ENCODE results near the gene AQP6. TPM values are rescaled to one million over a fixed set of nuclear protein-coding genes. Genes with fewer than 3 reads are reported as not detected.
A peak's percentile ranks its signal among the peaks of the same experiment; 100 is the strongest.
"Not testable (repeated sequence)": the region's sequence is repeated elsewhere in the genome, so short reads cannot be mapped to it uniquely, and the experiment has no call there.

The AQP6 gene
- total RNA-seq, 1 donor from 2014 or later, result not detected

DNA sequence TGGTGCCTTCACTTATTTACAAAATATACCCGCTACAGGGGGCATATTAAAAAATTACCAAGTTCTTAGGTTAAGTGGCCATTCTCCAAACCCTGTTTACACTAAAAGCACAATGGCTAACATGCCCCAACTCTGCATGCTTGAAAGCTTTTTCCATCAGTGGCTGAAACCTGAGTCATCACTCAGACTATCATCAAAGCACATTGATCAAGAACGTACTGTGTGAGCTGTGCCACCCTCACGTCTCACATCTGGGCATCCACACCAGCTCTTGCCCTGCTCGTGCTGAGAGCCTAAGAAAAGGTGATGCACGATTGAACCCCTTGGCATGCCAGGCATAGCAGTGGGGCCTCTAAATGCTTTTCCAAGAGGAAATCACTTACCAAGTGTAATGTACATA, 13.2 kb downstream of the AQP6 start:
- peak overlapping the region; percentile 14 for H3K27ac Mint-ChIP-seq
- intact Hi-C loops (cut with micrococcal nuclease), result no loop called here
- no peak overlapping the region for H3K4me3 Mint-ChIP-seq (ENCODE audit: low read depth)
- no peaks in the 10 kb centered on the region for H3K27me3 Mint-ChIP-seq (ENCODE audit: low read depth)
- H3K4me1 Mint-ChIP-seq (ENCODE audit: low read depth), result peaks cover 5% of the 10 kb centered on the region
- DNase-seq (ENCODE audit: low spot score), result no peak
- peaks cover 50% of the 10 kb centered on the region for H3K36me3 Mint-ChIP-seq (ENCODE audit: low read depth)
- H3K9me3 Mint-ChIP-seq, result no peaks in the 10 kb centered on the region

DNA sequence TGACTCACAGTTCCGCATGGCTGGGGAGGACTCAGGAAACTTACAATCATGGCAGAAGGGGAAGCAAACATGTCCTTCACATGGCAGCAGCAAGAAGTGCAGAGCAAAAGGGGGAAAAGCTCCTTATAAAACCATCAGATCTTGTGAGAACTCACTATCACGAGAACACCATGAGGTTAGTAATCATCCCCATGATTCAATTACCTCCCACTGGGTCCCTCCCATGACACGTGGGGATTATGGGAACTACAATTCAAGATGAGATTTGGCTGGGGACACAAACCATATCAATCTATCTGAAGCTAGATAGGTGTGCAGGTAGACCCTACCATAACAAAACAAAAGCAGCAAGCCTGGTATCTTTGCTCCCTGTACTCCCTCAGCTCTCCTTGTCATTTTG, 13.7 kb downstream of the AQP6 start:
- H3K4me3 Mint-ChIP-seq (ENCODE audit: low read depth); H3K9me3 Mint-ChIP-seq; DNase-seq (ENCODE audit: low spot score); intact Hi-C loops (cut with micrococcal nuclease); H3K4me1 Mint-ChIP-seq (ENCODE audit: low read depth); H3K27me3 Mint-ChIP-seq (ENCODE audit: low read depth): not testable (repeated sequence)
- Mint-ChIP-seq H3K36me3 (ENCODE audit: low read depth) (peaks cover 51% of the 10 kb centered on the region), H3K27ac (peak overlapping the region; percentile 64)

DNA sequence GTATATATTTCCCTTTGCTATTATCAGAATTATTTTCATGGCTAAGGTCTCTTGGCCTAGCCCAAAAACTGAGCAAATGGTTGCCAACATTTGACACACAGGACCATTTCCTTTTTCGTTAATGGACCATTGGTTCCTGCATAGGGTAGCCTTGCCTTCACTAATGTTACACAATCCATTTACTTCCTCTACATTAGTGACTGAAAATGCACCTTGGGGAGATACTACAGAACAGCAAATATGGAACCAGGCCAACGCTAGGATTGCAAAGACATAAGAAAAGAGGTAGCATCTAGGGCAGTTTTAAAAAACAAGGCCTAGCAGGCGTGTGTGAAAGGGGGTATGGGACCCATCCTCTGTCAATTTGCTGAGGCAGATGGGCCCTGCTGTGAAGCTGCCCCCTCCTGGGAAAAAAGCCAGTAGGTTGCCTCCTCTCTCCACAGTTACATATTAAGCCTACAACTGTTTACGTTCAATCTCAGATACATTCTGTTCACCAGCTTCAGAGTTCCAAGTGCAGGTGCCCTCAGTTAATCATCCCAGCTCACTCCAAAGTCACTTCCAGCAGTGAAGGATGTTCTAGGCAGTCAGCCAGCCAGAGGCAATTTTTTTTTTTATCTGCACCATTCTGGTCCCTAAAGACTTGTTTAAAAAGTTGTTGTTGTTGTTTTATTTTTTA, 15.0 kb downstream of the AQP6 start:
- Mint-ChIP-seq H3K9me3 (no peaks in the 10 kb centered on the region), H3K36me3 (ENCODE audit: low read depth) (peaks cover 64% of the 10 kb centered on the region), H3K4me3 (ENCODE audit: low read depth) (no peak overlapping the region), H3K4me1 (ENCODE audit: low read depth) (peaks cover 5% of the 10 kb centered on the region), H3K27ac (no peak overlapping the region), H3K27me3 (ENCODE audit: low read depth) (no peaks in the 10 kb centered on the region)
- intact Hi-C loops (cut with micrococcal nuclease), result no loop called here
- DNase-seq (ENCODE audit: low spot score), result no peak

DNA sequence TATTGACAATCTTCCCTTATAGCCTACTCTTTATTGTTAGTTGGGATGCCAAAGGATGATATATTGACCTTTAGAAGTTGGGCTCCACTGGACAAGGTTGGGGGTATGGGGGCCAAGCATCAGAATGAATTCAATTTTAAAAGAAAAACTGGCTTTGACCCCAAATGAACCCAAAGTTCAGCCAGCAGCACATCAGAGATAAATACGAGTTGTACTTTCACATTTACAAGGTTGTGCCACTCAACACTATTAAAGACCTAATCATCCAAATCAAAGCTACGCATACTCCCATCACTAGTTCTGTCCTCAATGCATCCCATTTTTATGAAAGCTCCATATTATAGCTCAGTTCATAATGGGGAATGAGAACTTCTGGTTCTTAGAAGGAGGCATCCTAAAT, 16.7 kb downstream of the AQP6 start:
- H3K27me3 Mint-ChIP-seq (ENCODE audit: low read depth); H3K4me3 Mint-ChIP-seq (ENCODE audit: low read depth); H3K4me1 Mint-ChIP-seq (ENCODE audit: low read depth); intact Hi-C loops (cut with micrococcal nuclease); H3K27ac Mint-ChIP-seq; DNase-seq (ENCODE audit: low spot score); H3K9me3 Mint-ChIP-seq: not testable (repeated sequence)
- H3K36me3 Mint-ChIP-seq (ENCODE audit: low read depth), result peaks cover 75% of the 10 kb centered on the region

DNA sequence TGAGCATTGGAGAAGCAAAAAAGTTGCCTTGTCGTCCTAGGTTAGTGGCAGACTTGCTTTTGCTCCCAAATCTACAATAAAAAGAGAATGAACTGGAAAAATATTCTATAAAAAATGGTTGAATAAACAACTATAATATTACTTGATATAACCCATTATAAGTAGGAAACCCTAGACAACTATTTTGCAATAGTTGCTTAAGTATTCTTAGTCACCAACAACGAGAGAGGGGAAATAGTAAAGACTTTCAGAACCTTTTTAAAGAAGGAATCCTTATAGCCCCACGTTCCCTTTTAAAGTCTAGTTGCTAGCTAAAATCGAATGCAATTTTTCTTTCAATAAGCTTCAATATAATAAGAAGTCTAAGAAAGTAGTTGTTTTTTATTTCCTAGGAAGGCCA, 17.5 kb downstream of the AQP6 start:
- DNase-seq (ENCODE audit: low spot score), result no peak
- Mint-ChIP-seq H3K4me1 (ENCODE audit: low read depth) (peaks cover 6% of the 10 kb centered on the region), H3K9me3 (no peaks in the 10 kb centered on the region), H3K4me3 (ENCODE audit: low read depth) (no peak overlapping the region), H3K27ac (no peak overlapping the region), H3K36me3 (ENCODE audit: low read depth) (peaks cover 76% of the 10 kb centered on the region), H3K27me3 (ENCODE audit: low read depth) (no peaks in the 10 kb centered on the region)
- intact Hi-C loops (cut with micrococcal nuclease), result no loop called here

DNA sequence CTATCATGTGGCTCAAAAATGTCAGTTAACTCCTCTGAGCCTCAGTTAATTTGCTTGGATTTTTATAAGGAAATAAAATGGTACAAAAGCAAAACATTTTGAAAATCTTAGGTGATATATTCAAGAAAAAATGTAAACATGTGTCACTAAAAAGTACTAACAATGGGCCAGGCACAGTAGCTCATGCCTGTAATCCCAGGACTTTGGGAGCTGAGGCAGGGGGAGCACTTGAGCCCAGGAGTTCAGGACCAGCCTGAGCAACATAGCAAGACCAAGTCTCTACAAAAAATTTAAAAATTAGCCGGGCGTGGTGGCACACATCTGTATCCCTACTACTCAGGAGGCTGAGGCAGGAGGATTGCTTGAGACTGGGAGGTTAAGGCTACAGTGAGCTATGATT, 25.7 kb downstream of the AQP6 start:
- Mint-ChIP-seq H3K36me3 (ENCODE audit: low read depth) (peaks cover 74% of the 10 kb centered on the region), H3K4me1 (ENCODE audit: low read depth) (no peaks in the 10 kb centered on the region)

DNA sequence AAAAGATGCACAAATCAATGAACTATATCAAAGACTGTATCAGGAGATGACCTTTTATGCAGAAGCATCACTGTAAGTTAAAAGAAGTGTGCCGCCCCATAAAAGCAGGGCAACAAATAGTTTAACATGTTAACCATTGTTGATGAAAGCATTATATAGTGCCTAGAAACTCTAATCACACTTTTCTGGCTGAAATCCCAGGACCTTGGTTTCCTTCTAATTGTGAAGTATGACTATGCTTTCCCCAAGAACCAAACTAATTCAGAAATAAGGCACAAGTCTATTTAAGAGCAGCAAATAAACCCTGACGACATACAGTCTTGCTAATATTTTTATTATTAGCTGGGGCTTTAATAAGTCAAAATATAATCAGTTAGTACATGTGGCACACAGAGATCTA, 30.8 kb downstream of the AQP6 start:
- DNase-seq (ENCODE audit: low spot score), result no peak
- Mint-ChIP-seq H3K9me3 (no peaks in the 10 kb centered on the region), H3K4me1 (ENCODE audit: low read depth) (peaks cover 13% of the 10 kb centered on the region), H3K36me3 (ENCODE audit: low read depth) (peaks cover 69% of the 10 kb centered on the region), H3K27ac (no peak overlapping the region), H3K27me3 (ENCODE audit: low read depth) (no peaks in the 10 kb centered on the region), H3K4me3 (ENCODE audit: low read depth) (no peak overlapping the region)
- intact Hi-C loops (cut with micrococcal nuclease), result no loop called here

More for the DNA sequence above, 25.7 kb downstream of the AQP6 start:
- Mint-ChIP-seq H3K9me3 (no peaks in the 10 kb centered on the region), H3K27me3 (ENCODE audit: low read depth) (no peaks in the 10 kb centered on the region), H3K4me3 (ENCODE audit: low read depth) (no peak overlapping the region), H3K27ac (no peak overlapping the region)
- intact Hi-C loops (cut with micrococcal nuclease), result no loop called here
- no peak for DNase-seq (ENCODE audit: low spot score)

DNA sequence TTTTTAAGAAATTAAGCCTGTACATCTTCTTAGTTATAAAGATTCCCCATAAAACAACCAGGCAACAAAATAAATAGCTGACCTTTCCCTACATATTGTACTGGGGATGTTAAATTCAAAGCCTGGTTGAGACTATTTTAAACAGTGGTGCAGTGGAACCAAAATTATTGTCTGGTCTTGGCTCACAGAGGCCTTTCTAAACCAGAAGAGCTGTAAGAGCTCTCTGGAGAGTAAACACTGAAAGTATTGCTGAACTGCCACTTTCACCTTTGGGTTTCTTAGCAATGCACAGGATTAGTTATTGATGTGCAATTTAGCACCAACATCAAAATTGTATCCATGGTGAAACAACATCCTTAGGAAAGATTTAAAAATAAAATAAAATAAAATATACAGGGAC, 31.9 kb downstream of the AQP6 start:
- no peaks in the 10 kb centered on the region for H3K9me3 Mint-ChIP-seq
- intact Hi-C loops (cut with micrococcal nuclease), result no loop called here
- no peak overlapping the region for H3K27ac Mint-ChIP-seq
- H3K4me3 Mint-ChIP-seq (ENCODE audit: low read depth), result no peak overlapping the region
- H3K4me1 Mint-ChIP-seq (ENCODE audit: low read depth), result peaks cover 17% of the 10 kb centered on the region
- DNase-seq (ENCODE audit: low spot score), result no peak
- peaks cover 62% of the 10 kb centered on the region for H3K36me3 Mint-ChIP-seq (ENCODE audit: low read depth)
- H3K27me3 Mint-ChIP-seq (ENCODE audit: low read depth), result no peaks in the 10 kb centered on the region

DNA sequence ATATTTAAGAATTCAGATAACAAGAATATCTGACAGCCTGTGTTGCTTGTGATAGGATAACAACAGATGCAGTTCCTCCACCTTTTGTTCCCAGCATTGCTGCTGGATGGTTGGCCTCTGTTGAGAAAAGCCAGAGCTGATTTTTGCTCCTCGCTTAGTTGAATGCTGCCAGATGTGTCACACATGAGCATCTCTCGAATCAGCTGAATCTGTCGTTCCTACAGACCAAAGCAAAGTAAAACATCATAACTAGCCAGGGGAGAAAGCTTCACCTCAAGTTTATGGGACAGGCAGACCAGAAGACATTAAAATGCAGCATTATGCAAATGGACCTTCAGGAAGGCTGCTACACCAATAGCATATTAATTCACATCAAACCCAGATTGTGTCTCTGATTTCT, 32.4 kb downstream of the AQP6 start:
- Mint-ChIP-seq H3K27me3 (ENCODE audit: low read depth) (no peaks in the 10 kb centered on the region), H3K4me1 (ENCODE audit: low read depth) (peaks cover 18% of the 10 kb centered on the region), H3K27ac (peak overlapping the region; percentile 5), H3K36me3 (ENCODE audit: low read depth) (peaks cover 63% of the 10 kb centered on the region), H3K9me3 (no peaks in the 10 kb centered on the region), H3K4me3 (ENCODE audit: low read depth) (no peak overlapping the region)
- no peak for DNase-seq (ENCODE audit: low spot score)
- intact Hi-C loops (cut with micrococcal nuclease), result no loop called here

DNA sequence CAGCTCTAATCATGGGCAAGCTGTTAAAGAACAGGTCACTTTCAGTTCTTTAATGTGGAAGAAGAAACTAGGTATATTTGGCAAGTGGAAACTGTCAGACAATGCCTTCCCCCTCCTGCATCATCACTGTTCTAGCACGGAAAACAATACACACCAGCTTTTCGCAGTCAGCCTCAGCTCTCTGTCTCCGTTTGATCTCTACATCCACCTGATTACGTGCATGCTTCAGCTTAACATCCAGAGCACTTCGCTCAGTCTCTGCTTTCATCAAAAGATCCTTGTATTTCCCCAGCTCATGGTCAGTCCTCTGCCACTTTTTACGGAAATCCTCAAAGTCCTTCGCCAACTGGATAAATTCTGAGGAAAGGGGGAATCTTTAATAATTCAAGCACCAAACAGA, 33.5 kb downstream of the AQP6 start:
- no peak for DNase-seq (ENCODE audit: low spot score)
- intact Hi-C loops (cut with micrococcal nuclease), result no loop called here
- Mint-ChIP-seq H3K27me3 (ENCODE audit: low read depth) (no peaks in the 10 kb centered on the region), H3K4me1 (ENCODE audit: low read depth) (peaks cover 18% of the 10 kb centered on the region), H3K27ac (peak overlapping the region; percentile 5), H3K4me3 (ENCODE audit: low read depth) (no peak overlapping the region), H3K9me3 (no peaks in the 10 kb centered on the region), H3K36me3 (ENCODE audit: low read depth) (peaks cover 58% of the 10 kb centered on the region)

DNA sequence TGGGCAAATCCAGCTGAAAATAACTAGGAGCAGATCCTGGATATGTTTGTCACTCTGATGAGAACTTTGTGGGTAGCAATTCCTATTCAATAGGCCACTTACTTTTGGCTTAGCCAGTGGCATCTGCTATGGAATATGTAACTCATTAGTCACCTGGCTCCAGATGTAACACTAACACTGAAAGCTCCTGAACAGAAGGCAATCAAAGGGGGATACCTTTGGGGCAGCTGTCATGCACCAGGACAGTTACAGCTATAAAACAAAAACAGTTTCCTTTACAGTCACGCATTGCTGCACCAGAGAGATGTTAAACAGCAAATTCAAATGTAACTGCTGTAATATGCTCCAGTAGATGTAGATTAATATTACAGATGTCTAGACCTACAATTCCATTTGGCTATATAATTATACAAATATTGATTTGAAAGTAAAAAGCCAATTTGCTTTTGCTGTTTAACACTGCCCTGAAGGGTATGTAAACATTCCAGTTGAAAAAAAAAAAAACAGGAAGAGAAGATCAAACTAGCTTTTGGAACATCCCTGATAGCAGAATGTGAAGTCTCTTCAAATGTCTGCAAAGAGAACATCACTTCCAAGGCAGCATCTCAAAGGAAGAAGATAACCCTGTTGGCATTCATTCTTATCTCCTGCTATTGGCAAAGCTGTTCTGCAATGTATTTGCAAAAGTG, 34.2 kb downstream of the AQP6 start:
- Mint-ChIP-seq H3K36me3 (ENCODE audit: low read depth) (peaks cover 55% of the 10 kb centered on the region), H3K27ac (no peak overlapping the region), H3K27me3 (ENCODE audit: low read depth) (no peaks in the 10 kb centered on the region)

DNA sequence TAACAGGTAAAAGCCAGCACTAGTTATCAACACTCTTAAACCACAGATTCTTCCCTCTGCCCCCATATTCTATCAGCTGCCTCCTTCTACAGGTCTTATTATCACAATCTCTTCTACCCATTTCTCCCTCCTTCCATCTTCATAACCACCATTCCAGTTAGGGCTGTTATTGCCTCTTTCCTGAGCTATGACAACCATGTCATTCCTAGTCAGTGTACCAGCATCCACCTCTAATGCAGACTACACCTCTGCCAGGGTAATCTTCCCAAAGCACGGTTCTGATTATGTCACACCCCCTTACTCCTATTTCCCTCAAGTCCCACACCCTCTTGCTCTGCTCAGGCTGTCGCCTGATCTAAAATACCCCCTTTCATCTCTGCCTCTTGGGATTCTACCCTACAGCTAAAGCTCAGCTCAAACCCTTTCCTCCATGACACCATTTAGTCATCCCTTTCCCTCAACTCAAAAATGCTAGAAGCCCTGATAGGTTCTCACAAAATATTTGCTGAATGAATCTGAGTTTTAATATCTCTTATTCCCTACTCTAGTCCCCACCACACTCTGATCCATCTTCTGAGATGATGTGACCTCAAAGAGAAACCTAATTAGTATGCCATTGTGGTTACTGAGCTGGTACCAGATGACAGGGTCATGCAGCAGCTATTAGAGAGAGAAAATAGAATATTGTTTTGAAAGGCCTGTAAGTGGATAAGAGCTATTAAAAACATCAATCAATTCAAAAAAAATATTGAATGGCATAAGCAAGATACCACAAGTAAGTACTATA, 40.8 kb downstream of the AQP6 start:
- peaks cover 34% of the 10 kb centered on the region for H3K36me3 Mint-ChIP-seq (ENCODE audit: low read depth)

More for the DNA sequence above, 34.2 kb downstream of the AQP6 start:
- no peak for DNase-seq (ENCODE audit: low spot score)
- Mint-ChIP-seq H3K4me3 (ENCODE audit: low read depth) (no peak overlapping the region), H3K4me1 (ENCODE audit: low read depth) (peaks cover 18% of the 10 kb centered on the region), H3K9me3 (no peaks in the 10 kb centered on the region)
- intact Hi-C loops (cut with micrococcal nuclease), result no loop called here

DNA sequence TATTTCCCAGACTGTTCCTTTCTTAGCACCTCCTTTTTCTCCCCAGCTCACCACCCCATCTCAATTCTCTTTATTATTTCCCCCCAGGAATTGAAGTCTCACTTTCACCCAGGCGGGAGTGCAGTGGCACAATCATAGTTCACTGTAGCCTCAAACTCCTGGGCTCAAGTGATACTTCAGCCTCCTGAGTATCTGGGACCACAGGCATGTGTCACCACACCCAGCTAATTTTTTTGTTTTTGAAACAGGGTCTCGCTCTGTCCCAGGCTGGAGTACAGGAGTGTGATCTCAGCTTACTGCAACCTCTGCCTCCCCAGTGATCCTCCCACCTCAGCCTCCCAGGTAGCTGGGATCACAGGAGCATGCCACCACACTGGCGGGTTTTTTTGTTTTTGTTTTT, 41.6 kb downstream of the AQP6 start:
- no peak overlapping the region for H3K4me3 Mint-ChIP-seq (ENCODE audit: low read depth)
- peaks cover 28% of the 10 kb centered on the region for H3K4me1 Mint-ChIP-seq (ENCODE audit: low read depth)
- DNase-seq (ENCODE audit: low spot score), result no peak
- no peaks in the 10 kb centered on the region for H3K9me3 Mint-ChIP-seq
- H3K27ac Mint-ChIP-seq, result peak overlapping the region; percentile 36
- H3K36me3 Mint-ChIP-seq (ENCODE audit: low read depth), result peaks cover 40% of the 10 kb centered on the region
- no peaks in the 10 kb centered on the region for H3K27me3 Mint-ChIP-seq (ENCODE audit: low read depth)
- intact Hi-C loops (cut with micrococcal nuclease), result no loop called here

More for the DNA sequence above, 40.8 kb downstream of the AQP6 start:
- Mint-ChIP-seq H3K27me3 (ENCODE audit: low read depth) (no peaks in the 10 kb centered on the region), H3K9me3 (no peaks in the 10 kb centered on the region), H3K4me1 (ENCODE audit: low read depth) (peaks cover 22% of the 10 kb centered on the region), H3K27ac (peak overlapping the region; percentile 65), H3K4me3 (ENCODE audit: low read depth) (no peak overlapping the region)
- DNase-seq (ENCODE audit: low spot score), result no peak
- intact Hi-C loops (cut with micrococcal nuclease), result no loop called here

Measured in activated T-helper 2 cell treated with anti-CD3 and anti-CD28 coated beads, Interferon-gamma antibody, Interleukin-2, Interleukin-4, amounts not matched to agents 10 μg/mL and 5 μg/mL and 100 μg/mL, durations not matched to agents 14 hours and 24 hours and 36 hours (primary cell).